Eye (tissue), 1 donor: ENCODE data around the gene MEP1A.
"Not testable (repeated sequence)": the region's sequence is repeated elsewhere in the genome, so short reads cannot be mapped to it uniquely, and the experiment has no call there.

Experiments
- DNase-seq: peaks from one replicate; pipeline ENCODE4 v3.0.0-alpha.2; 2015

Gene MEP1A

GRCh38 chr6:46777476-46778346 is 15.5 kb upstream of the MEP1A start:
- no peak for DNase-seq

GRCh38 chr6:46781478-46782378 is 11.5 kb upstream of the MEP1A start:
- peak; percentile 91 for DNase-seq

GRCh38 chr6:46784535-46784934 is 8.7 kb upstream of the MEP1A start:
- no peak for DNase-seq

GRCh38 chr6:46787871-46788540 is 5.2 kb upstream of the MEP1A start:
- no peak for DNase-seq

- DNase-seq, result no peak
These were observed 4.4 kb upstream of the MEP1A start for GRCh38 chr6:46788791-46789190.

- DNase-seq, result no peak
These were observed 3.5 kb upstream of the MEP1A start for GRCh38 chr6:46789434-46790354.

GRCh38 chr6:46790355-46790874 is 2.8 kb upstream of the MEP1A start:
- no peak for DNase-seq

GRCh38 chr6:46792635-46793034 is 554 bp upstream of the MEP1A start:
- DNase-seq, result no peak

- no peak for DNase-seq
These were observed 879 bp downstream of the MEP1A start for GRCh38 chr6:46794068-46794467.

- DNase-seq, result no peak
These were observed 2.6 kb downstream of the MEP1A start for GRCh38 chr6:46795816-46796215.

GRCh38 chr6:46796848-46797580 is 3.8 kb downstream of the MEP1A start:
- DNase-seq, result no peak

GRCh38 chr6:46799657-46800056 is 6.5 kb downstream of the MEP1A start:
- DNase-seq, result no peak

- no peak for DNase-seq
These were observed 15.6 kb downstream of the MEP1A start for GRCh38 chr6:46808806-46809205.

GRCh38 chr6:46815130-46815529 is 21.9 kb downstream of the MEP1A start:
- no peak for DNase-seq

- no peak for DNase-seq
These were observed 23.4 kb downstream of the MEP1A start for GRCh38 chr6:46816626-46817025.

GRCh38 chr6:46819561-46819960 is 26.4 kb downstream of the MEP1A start:
- DNase-seq, result no peak

GRCh38 chr6:46821458-46821881 is 28.3 kb downstream of the MEP1A start:
- peak; percentile 1 for DNase-seq

- DNase-seq, result no peak
These were observed 35.8 kb downstream of the MEP1A start for GRCh38 chr6:46828939-46829338.

GRCh38 chr6:46832816-46833215 is 39.6 kb downstream of the MEP1A start:
- no peak for DNase-seq

GRCh38 chr6:46834257-46834916 is 41.2 kb downstream of the MEP1A start:
- DNase-seq, result not testable (repeated sequence)
